Effector CD4-positive, alpha-beta T cell (primary cell): Measurements from ENCODE around the gene RIPK1.
"Not testable (repeated sequence)": the region's sequence is repeated elsewhere in the genome, so short reads cannot be mapped to it uniquely, and the experiment has no call there.

Source experiments
- DNase-seq: peaks from one replicate; pipeline ENCODE4 v3.0.0-alpha.2; 2020

The RIPK1 gene

DNA sequence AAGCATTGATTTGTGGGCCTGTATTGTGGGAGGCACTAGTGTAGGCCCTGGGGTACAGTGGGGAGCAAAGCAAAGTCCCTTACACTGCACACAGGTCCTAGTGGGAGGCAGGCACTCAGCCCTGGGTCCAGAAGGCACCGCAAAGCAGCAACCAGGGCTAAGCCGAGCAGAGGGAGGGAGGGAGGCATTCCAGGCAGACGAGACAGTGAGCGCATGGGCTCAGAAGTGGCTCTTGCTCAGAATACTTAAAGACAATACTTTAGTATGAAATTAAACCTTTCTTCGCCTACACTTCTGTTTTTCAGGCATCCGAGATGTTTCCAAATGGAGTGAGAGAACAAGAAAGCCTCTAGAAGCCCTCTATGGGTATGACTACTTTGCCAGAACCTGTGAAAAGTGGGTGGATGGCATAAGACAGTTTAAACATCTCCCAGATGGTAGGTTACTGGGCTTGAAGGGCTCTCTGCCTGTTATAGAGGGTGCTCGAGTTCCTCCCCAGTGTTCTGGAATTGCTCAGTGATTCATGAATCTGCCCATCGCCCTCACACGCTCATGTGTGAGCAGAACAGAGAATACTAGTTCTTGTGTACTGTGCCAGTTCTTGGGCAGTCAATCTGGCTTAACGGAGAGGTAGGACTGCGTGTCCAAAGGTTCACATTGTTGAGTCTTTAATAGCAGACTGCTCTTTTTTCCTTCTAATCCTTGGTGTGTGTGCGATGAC lies 68.9 kb downstream of the RIPK1 start:
- DNase-seq, result no peak

DNA sequence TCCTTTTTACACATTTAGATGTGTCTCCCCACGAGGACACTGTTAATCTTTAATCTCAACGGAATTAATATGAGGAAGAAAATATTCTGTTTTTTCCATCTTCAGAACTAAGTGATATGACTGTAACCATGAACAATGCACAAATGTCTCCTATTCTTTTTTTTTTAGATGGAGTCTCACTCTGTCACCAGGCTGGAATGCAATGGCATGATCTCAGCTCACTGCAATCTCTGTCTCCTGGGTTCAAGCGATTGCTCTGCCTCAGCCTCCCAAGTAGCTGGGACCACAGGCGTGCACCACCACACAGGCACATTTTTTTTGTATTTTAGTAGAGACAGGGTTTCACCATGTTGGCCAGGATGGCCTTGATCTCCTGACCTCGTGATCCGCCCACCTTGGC lies 69.6 kb downstream of the RIPK1 start:
- DNase-seq, result not testable (repeated sequence)

DNA sequence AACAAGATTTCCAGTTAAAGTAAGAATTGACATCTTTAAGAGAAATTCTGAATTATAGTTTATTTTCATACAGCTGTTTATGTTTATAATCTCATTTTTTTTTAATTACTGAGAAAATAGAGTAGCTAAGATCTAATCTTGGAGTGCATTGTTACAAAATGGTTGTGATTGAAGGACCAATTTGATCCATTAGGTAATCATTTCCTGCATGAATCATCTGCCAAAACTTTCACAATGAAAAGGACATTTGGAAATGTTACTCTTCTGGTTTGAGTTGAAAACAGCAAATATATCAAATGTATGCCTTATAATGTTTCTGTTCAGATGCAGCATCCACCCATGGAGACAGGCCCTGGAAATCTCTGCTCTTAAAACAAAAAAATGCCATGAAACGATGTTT lies 70.0 kb downstream of the RIPK1 start:
- DNase-seq, result no peak

DNA sequence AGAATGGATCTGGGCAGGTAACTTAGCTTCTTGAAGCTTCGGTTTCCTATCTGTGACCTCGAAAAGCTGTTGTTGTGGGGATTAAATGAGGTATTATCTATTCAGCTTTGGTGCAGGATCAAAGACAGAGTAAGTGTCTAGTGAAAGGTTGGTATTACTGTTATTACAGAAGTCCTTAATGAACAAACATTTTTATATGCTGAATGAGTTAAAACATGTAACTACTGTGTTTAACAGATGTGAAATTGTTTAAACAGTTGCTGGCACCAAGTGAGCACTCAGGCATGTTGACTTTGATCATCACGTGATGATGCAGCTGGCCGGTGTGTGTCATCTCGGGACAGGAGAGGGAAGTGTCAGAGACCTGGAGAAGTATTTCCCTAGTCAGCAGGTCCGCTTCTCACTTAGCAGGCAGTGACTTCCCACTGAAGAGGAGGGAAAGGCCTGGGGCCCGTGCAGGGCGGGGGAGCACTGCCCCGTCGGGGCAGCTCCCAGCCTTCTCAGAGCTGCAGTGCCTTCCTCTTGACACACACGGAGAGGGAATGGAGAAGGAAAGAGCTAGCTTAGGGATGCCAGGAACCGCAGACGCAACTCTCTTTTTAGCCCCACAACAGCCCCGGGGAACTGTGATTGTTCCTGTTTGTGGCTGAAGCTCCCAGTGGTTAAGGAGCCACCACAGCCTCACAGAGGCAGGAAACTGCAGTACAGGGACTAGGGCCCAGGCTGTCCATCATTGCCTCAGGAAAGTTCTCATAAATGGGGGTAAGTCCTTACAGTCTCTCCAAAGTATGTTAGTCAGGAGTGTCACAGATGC lies 71.0 kb downstream of the RIPK1 start:
- DNase-seq, result no peak

DNA sequence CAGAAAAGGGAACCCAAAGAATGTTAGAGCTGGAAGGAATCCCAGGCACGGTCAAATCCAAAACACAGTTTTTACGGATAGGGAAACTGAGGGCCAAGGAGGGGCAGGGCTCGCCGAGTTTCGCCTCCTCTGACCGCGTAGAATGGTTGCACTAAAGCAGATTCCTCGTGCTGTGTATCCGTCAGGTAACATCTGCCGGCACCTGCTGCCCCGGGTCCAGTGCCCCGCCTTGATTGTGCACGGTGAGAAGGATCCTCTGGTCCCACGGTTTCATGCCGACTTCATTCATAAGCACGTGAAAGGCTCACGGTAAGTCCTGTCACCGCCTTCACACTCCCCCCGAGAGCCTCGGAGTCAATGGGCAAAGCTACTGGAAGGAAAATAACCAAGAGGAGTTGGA lies 71.9 kb downstream of the RIPK1 start:
- no peak for DNase-seq

DNA sequence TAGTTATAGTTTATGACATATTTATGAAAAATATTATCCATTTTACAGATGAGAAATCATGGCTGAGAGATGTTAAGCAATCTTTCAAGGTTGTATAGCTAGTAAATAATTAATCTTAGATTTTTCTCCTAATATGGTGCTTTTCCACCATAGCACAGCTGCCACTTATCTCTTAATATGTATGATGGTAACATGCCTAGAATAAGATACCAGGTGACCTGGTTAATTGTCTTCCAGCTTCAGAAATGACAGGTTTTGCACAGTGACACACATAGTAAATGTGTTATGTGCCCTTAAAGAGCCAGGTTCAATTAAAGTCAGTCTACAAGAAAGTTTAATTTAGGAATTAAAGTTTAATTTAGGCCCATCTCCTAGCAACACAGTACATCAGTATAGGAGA lies 74.2 kb downstream of the RIPK1 start:
- no peak for DNase-seq

DNA sequence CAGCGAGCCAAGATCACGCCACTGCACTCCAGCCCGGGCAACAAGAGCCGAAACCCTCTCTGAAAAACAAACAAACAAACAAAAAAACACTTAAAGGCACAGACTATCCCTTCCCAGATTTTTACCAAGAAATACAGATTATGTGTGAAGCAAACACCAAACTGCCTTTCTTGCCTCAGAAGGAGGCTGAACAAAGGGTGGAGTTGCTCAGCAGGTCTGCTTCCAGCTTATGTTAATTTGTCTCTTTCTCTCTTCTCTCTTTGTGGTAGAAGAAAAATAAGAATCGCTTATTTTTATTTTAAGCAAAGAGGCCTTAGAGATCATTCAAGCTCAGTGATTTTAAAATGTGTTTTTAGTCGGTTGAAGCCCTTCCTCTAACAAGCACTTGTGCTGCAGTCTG lies 74.9 kb downstream of the RIPK1 start:
- DNase-seq, result no peak

DNA sequence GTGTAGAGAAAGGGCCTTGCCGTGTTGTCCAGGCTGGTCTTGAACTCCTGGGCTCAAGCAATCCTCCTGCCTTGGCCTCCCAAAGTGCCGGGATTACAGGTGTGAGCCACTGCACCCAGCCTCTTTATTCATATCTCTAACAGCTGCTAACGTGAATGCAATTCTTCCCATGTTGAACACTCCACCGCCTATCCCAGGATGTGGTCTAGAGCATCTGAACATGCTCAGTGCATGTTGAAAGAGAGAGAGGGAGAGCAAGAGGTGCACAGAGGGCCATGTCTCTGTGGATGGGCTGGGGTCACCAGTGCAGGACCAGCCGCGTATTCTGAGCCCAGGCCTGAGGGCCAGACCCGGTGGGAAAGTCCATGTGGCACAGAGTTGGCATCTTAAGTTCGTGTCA lies 76.3 kb downstream of the RIPK1 start:
- DNase-seq, result no peak

DNA sequence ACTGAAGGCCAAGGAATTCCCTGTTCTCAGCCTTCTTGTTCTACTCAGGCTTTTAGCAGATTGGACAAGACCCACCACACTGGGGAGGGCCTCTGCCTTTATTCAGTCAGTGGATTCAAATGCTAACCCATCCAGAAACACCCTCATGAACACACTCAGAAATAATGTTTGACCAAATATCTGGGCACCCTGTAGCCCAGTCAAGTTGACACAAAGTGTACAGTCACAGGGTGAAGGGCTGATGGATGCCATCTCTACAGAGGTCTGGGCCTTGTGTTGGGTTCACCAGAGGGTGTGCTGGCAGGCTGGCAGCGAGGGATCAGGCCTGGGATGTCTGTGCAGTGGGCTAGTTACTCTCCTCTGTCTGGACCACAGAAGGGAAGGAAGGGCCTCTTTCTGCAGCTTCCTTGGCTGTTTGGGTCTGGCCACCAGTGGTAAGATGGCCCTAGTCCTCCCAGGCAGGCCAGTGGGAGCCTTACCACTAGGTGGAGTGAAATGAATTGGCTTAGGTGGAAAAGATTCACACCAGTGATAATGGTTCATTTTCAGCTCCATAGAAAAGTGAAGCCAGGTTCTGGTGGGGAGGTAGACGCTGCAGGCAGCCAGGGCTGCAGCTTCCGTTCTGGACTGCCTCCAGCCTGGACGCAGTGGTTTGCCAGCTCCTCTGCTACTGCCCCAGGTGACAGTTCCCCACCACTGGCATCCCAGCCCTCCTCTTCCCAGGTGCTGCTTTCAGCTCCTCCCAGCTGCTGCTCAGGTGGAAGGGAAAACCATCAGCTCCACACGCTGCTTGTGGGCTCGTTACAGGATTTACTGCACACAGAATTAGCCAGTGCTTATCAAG lies 79.8 kb downstream of the RIPK1 start:
- no peak for DNase-seq

DNA sequence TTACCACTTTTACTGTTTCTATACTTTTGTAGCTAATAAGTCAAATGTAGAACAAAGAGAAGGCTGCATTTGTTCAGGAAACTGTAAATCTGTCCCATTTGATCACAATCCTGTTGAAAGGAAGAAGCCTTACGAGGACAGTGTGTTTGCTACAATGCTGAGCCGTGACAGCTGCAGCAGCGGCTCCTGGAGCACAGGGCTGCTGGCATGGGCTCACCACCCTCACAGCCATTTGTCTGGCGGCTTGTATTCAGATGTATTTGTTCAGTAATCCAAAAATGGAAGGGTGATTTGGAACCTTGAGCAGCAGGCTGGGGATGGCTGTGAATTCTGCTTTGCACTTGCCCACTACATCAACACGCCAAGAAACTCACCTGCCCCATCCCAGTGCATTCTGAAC lies 83.4 kb downstream of the RIPK1 start:
- DNase-seq, result no peak

DNA sequence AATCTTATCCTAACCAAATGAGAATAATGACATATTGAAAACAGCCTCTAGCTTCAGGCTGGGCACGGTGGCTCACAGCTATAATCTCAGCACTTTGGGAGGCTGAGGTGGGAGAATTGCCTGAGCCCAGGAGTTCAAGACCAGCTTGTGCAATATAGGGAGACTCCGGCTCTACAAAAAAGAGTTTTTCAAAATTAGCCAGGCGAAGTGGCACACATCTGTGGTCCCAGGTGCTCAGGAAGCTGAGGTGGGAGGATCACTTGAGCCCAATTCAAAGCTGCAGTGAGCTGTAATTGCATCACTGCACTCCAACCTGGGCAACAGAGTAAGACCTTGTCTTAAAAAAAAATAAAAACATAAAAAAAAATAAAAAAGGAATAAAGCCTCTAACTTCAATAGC lies 84.4 kb downstream of the RIPK1 start:
- no peak for DNase-seq

DNA sequence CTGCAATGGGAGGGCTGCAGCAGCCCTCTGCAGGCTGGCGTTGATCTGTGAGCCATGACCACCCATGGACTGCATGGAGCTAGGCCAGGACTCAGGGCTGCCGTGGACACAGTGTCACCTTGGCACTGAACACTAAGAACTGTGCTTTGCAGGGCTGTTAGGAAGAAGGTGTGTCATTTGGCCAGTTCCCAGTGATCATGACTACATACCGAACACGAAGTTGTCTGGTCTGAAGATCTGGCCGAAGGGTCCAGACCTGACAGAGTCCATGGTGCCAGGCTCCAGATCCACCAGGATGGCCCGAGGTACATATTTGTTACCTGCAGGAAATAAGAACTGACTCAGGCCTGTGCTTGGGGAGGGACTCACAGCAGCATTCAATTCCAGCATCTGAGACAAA lies 87.1 kb downstream of the RIPK1 start:
- DNase-seq, result not testable (repeated sequence)

DNA sequence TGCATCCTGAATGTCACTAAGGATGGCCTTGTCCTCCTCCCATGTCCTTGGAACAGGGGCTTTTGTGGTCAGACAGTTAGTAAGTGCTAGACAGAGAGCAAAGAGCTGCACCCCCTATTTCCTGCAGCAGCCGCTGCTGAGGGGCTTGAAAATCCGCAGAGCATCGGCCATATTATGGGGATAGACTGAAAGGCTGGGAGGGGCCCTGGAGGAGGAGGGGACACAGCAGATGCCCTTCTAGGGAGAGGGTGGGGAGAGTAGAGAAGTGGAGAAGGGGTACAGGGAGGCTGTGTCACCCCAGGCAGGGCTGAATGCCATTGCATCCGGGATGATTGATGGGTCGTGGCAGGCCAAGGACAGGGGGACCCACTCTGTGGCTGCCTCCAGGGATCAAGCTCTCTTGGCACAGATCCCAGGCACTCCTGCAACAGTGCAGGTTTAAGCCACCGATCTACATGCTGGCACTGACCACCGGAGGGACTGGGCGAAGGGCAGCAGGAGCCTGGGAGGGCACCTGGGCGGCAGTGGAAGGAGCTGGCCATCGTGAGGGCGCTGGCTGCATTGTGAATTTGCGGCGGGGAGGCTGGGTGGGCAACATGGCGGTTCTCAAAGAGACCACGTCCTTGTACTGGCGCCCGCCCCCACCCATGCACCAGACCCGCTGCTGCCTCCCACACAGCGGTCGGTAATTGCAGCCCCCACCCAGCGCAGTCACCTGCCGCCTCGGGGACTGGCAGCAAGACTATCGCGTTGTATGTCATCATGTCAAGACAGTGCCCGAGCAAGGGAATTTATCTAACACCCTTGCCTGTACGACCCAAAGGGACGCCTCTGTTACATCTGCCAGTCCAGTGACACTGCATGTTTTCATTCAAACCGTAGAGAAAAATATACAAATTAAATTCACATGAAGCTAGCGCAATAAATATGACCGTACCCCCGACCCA lies 88.2 kb downstream of the RIPK1 start:
- DNase-seq, result not testable (repeated sequence)

DNA sequence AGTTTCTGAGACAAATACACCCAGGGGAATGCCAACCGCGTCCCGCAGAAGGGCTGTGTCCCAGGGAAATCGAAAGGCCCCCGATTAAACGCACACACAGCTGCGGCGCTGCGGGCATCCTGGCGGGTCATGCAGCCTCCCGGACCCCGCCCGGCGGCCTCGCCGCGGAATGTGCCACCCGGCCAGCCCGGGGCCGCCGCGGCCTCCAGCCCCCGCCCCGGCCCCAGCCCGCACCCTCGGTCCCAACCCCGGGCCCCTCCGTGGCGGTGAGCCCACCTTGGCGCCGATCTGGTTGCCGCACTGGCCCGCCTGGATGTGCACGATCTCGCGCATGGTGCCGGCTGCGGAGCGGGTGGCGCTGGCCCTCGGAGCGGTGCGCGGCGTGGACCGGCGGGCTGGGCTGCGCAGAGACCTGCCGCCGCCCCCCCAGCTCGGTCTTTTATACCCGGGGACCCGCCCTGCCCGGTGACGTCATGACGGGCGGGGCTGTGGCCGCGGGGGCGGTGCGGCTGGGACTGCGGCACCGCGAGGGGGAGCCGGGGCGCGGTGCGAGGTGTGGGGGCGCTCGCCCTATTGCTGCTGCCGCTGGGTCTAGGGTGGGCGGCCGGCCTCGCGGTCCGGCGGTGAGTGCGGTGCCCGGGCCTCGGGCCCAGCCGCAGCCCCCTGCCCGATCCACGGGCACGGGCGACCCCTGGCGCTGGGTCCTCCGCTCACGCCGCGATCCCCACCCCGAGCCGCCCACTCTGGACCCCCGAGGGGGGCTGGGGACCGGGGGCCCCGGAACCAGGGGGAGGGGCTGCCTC lies 89.0 kb downstream of the RIPK1 start, which contains the start of gene TUBB2A:
Gene TUBB2A, minus strand, starts transcription at position 414 of the 803 bp plus-strand sequence. Its CDS starts 81 bp downstream, at position 333.
- peak; percentile 85 for DNase-seq

DNA sequence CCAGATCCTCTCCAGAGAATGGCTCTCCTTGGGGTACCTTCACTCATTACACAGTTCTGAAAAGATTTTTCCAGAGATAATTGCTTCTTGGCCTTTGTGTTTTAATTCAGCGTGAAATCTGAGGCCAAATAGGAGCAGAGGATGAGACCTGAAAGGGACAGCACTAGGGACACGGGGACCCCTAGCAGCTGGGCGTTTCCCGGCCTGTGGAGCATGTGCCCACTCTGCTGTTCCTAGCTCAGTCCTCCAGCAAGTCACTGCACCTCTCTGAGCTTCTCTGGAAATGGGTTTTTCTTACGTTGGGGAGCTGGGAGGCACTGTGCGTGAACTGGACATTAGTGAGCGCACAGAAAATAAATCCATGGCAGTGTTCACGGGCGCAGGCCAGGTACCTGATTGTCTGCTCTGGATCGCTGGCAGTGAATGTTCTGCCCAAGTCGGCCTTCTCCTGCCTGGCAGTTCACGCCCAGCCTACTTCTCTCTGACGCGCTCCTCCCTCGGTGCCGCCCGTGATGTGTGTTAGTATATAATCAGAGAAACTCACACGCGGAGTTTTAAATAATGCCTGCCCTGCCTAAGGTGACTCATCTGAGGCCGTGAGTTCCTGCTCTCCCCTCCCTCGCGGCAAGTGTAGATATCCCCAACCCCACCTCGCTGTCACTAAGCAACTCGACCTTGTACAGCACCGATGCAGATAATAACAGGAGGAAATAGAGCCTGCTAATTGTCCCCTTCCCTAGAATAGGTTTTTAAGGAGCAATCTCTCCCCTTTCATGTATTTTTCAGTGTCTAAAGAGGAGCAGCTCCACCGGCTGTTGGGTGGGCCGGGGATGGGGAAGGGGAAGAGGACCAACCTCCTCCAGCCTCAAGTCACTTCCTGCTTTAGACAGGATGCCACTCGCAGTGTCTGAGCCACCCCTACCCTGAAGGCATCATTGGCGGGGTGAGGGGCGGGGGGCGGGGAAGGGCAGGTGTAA lies 91.8 kb downstream of the RIPK1 start:
- peak; percentile 72 for DNase-seq

DNA sequence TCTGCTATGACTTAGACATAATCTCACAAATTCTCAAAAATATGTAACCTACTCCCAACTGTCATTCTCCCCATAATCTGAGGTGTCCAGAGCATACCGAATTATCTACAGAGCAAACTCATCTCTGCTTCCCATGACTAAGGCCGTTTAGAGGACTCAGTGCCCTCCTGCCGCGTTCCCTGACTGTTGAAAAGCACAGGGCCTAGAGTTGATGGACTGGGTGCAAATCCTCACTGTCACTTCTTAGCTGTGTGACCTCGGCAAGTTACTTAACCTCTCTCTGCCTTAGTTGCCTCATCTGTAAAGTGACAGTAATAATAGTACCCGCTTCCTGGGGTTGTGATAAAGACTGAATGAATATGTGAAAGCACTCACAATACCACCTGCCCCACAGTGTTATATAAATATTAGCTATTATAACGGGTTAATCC lies 93.8 kb downstream of the RIPK1 start:
- DNase-seq, result no peak

DNA sequence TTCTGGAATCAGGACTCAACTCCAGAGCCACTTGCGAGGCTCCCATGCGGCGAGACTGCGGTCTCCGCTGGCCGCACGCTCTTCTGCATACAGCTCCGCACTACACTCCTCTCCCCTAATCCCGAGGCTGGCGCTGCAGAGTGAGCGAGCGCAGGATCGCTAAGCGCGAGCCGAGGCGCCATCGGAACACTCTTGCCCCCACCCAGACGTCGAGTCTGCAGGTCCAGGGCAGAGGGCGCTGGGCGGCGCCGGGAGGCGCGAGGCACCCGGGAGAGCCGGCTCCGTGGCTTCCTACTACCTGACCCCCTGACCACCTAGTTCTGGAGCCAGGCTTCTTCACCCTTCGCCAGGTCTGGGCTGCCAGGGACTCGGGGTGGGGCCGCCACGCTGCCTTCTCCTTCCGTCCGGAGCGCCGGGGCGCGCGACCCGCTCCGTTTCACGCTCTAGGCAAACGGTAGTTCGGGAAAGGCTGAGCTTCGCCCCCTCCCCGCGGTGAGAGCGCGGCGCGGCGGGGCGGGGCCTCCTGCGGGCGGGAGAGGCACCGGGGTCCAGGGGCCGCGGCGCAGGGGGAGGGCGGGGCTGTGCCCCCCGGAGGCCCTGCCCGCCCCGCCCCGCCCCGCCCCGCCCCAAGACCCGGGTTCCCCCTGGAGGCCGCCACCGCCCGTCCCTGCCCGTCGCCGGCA lies 94.4 kb downstream of the RIPK1 start:
- peak; percentile 51 for DNase-seq

DNA sequence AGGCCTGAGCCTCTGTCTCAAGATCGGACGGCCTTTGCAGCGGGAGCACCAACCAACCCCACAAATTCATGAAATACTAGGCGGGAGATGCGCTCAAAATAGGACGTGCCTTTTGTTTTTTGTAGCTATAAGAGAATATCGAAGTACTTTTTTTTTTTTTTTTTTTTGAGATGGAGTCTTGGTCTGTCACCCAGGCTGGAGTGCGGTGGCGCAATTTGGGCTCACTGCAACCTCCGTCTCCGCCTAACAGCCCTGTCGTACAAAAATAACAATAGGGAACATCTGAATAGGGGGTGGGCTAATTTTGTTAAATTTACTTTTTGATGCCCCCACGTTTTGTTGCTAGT lies 94.9 kb downstream of the RIPK1 start:
- DNase-seq, result no peak

DNA sequence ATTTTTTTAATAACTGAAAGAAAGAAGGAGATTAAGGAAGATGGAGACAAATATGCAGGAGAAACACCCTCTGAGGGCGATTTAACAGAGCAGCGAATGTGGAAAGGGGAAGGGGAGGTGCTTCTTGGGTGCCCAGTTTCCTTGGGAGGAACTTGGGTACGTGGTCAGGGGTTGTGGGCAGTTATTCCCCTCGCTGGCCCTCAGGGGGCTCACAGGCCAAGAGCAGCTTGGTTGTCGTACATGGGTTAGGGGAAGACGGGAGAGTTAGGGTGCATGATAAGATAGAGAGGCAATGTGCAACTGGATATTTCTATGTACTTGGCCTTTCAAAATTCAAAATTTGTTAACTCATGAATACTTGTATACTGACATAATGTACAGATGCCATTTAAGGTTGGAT lies 96.1 kb downstream of the RIPK1 start:
- no peak for DNase-seq
